Stimulated activated naive B cell treated with anti-CD40 and anti-IgM and Interleukin-4, amounts not matched to agents 10 μg/mL and 1 μg/mL and 100 μg/mL, for 72 hours (primary cell): Measurements from ENCODE around the gene SP6.

Source experiments
- ATAC-seq, 2 donors: fragments of 150-1000 bp; cut with Tn5 transposase; replicated peaks; 2 replicates each; pipeline ENCODE4 v1.10.0; 2021; ENCODE audit warnings: moderate library complexity in 1 of 2
- DNase-seq: peaks from one replicate; pipeline ENCODE4 v3.0.0; 2021
- H3K27ac Mint-ChIP-seq: one replicate; pipeline ENCODE4 v1.8.0; 2022; ENCODE audit warnings: mild to moderate bottlenecking, mixed read lengths
- H3K27me3 Mint-ChIP-seq, 2 donors: one replicate each; pipeline ENCODE4 v1.8.0; 2022; ENCODE audit warnings: mixed read lengths in 2 of 2
- H3K36me3 Mint-ChIP-seq, 2 donors: one replicate each; pipeline ENCODE4 v1.8.0; 2022; ENCODE audit warnings: mixed read lengths in 2 of 2, mild to moderate bottlenecking in 1 of 2
- H3K4me1 Mint-ChIP-seq, 2 donors: one replicate each; pipeline ENCODE4 v1.8.0; 2022; ENCODE audit warnings: mixed read lengths in 2 of 2, mild to moderate bottlenecking in 1 of 2
- H3K4me3 Mint-ChIP-seq, 2 donors: one replicate each; pipeline ENCODE4 v1.8.0; 2022; ENCODE audit warnings: mild to moderate bottlenecking in 2 of 2, mixed read lengths in 2 of 2, moderate library complexity in 1 of 2
- H3K9me3 Mint-ChIP-seq, 2 donors: one replicate each; pipeline ENCODE4 v1.8.0; 2022; ENCODE audit warnings: mixed read lengths in 2 of 2, mild to moderate bottlenecking in 1 of 2

SP6 gene

DNA sequence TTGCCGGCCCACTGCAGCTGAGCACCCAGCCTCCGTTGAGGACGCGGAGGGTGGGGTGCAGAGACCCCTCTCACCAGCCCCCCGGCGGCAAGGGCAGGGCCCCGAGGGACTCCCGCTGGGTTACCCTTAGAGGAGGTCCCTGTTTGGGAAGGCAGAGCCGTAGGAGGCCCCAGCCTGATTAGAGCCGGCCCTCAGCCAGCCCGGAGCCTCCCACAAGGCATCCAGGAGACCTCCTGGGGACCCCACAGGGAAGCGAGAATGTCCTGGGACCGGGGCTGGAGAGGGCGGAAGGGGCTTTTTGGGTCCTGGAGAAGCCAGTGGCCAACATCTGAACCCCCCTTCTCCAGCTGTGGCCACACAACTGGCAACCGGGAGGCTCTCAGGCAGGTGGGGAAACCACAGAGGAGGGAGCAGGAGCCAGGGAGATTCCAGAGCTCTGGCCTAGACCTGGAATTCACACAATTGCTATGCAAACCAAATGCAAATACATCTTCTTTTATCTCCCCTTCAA is 21.7 kb upstream of the SP6 start:
- no peak overlapping the region for H3K4me3 Mint-ChIP-seq
- ATAC-seq (no peak), DNase-seq (no peak)
- no peaks in the 10 kb centered on the region for H3K36me3 Mint-ChIP-seq
- H3K9me3 Mint-ChIP-seq = no peaks in the 10 kb centered on the region
- H3K4me1 Mint-ChIP-seq = peaks cover 3 to 20% of the 10 kb centered on the region in 2 donors
- H3K27me3 Mint-ChIP-seq = peaks cover 55 to 72% of the 10 kb centered on the region in 2 donors
- no peak overlapping the region for H3K27ac Mint-ChIP-seq

DNA sequence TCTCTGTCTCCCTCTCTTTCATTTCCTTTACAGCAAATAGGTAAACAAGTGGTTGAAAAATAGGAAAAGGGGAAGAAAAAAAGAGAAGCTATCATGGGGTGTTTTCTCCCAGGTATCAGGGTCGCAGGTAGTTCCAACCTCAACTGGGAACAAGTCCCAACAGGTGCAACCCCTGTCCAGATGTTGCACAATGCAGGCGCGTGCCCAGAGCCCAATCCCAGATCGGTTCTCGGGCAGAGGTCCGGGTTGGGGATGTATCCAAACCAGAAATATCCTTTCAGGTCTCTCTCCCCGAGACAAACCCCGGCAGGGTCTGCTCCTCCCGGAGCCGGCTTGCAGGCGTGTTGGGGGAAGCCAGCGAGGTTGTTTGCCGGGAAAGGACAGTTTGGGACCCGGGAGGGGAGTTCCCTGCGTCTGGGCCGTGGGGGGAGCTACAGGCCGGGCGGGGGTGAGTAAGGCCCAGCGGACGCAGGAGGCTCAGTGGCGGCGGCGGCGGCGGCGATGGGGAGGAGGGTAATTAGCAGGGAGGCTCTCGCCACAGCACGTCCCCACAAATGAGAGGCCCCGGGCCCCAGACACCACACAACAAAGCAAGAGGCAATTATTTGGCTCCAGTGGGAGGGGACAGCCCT is 21.2 kb upstream of the SP6 start:
- H3K9me3 Mint-ChIP-seq = no peaks in the 10 kb centered on the region
- peaks cover 52 to 68% of the 10 kb centered on the region in 2 donors for H3K27me3 Mint-ChIP-seq
- no peak overlapping the region for H3K4me3 Mint-ChIP-seq
- H3K27ac Mint-ChIP-seq = no peak overlapping the region
- no peaks in the 10 kb centered on the region for H3K36me3 Mint-ChIP-seq
- no peak for DNase-seq
- peak; percentile 23 to 29 for ATAC-seq
- peaks cover 3 to 20% of the 10 kb centered on the region in 2 donors for H3K4me1 Mint-ChIP-seq

DNA sequence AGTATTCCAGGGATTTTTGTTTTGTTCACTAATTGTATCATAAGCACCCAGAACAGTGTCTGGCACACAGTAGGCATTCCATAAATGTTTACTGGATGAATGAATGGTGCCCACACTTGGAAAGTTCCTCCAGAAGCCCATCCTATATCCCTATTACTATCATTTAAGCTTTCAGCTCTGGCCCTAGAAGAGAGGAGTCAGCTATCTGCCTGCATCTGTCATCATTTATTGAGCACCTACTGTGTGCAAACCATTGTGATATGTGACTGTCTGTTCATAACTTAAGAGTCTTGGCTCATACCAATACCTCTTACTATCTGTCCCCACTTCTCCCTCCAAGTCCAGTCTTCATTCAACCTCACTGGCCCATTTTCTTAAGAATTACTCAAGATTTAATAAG is 20.1 kb upstream of the SP6 start:
- peaks cover 60 to 75% of the 10 kb centered on the region in 2 donors for H3K27me3 Mint-ChIP-seq
- DNase-seq (no peak), ATAC-seq (no peak)
- H3K4me3 Mint-ChIP-seq = no peak overlapping the region
- H3K4me1 Mint-ChIP-seq = peaks cover 3 to 20% of the 10 kb centered on the region in 2 donors
- H3K9me3 Mint-ChIP-seq = no peaks in the 10 kb centered on the region
- no peaks in the 10 kb centered on the region for H3K36me3 Mint-ChIP-seq
- no peak overlapping the region for H3K27ac Mint-ChIP-seq

DNA sequence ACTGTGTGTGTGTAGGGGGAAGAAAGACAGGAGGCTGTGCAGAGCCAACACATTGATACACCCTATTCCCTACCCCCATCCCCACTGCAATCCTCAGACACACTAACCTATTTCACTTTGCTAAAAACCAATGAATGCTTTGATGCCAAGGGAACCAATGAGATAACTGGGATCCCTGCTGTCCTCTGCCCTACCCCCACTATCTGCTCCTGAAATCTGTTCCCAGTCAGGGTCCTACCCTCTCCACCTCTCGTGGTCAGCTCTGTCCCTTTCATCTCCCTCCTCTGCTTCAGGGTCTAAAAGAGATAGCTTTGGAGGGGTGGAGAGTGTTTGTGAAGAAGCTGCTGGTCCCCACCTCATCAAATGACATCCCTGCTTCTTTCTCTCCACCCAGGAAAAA is 19.1 kb upstream of the SP6 start:
- Mint-ChIP-seq H3K36me3 (no peaks in the 10 kb centered on the region), H3K27me3 (peaks cover 56 to 71% of the 10 kb centered on the region in 2 donors), H3K4me3 (no peak overlapping the region), H3K27ac (no peak overlapping the region), H3K9me3 (no peaks in the 10 kb centered on the region), H3K4me1 (peaks cover 3 to 20% of the 10 kb centered on the region in 2 donors)
- ATAC-seq (no peak), DNase-seq (no peak)

DNA sequence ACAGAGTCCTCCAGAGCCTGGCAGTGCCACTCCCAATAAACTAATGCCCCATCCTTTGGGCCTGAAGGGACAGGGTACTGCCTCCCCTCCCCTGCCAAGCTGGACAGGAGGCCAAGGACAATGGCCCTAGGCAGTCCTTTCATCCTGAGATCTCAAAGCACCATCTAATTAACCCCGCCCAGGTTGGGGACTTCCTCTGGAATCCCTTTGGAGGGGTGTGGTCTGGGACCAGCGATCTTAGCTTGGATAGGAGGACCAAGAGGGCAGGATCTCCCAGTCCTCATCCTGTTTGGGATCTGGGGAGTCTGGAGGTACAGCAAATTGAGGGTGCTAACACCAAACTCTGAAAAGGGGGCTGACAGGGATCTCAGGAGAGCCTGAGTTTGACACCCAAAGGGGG is 18.2 kb upstream of the SP6 start:
- no peak overlapping the region for H3K27ac Mint-ChIP-seq
- no peak for DNase-seq
- peaks cover 48 to 65% of the 10 kb centered on the region in 2 donors for H3K27me3 Mint-ChIP-seq
- peaks cover 4 to 18% of the 10 kb centered on the region in 2 donors for H3K4me1 Mint-ChIP-seq
- H3K36me3 Mint-ChIP-seq = peaks cover 0 to under 1% of the 10 kb centered on the region in 2 donors
- no peaks in the 10 kb centered on the region for H3K9me3 Mint-ChIP-seq
- no peak for ATAC-seq
- no peak overlapping the region for H3K4me3 Mint-ChIP-seq

DNA sequence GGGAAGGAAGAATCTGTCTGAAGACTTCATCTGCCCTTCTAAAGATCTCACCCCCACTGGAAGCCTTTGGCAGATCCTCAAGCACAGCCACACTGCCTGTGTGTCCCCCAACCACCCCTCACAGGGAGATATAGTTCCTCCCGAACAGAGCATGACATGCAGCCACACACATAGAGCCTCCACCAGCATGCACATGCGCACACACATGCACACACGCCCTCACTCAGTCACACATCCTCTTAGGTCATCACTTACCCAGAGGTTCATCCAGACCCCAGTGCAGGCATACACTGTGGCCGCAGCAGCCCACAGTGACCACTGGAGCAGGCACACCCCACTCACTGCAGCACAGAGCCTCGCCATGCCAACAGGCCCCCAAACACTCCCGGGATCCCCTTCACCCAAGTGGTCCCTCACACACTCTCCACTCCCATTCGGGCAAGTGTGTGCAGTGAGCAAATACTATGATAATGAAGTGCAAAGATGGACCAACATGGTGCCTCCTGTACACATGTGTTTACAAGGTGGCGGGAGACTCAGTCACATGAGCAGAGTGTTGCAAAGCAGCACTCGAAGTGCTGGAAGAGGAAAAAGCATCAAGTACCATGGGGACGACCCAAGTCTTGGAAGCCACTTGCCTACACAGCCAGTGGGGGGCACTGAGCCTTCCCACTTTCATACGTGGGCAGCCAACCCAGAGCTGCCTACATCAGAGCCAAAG is 17.0 kb upstream of the SP6 start:
- H3K27ac Mint-ChIP-seq = no peak overlapping the region
- peaks cover 4 to 14% of the 10 kb centered on the region in 2 donors for H3K4me1 Mint-ChIP-seq
- peaks cover 44 to 53% of the 10 kb centered on the region in 2 donors for H3K27me3 Mint-ChIP-seq
- H3K9me3 Mint-ChIP-seq = peaks cover 0 to 2% of the 10 kb centered on the region in 2 donors
- H3K36me3 Mint-ChIP-seq = peaks cover 0 to 1% of the 10 kb centered on the region in 2 donors
- no peak for DNase-seq
- no peak overlapping the region for H3K4me3 Mint-ChIP-seq
- no peak for ATAC-seq

DNA sequence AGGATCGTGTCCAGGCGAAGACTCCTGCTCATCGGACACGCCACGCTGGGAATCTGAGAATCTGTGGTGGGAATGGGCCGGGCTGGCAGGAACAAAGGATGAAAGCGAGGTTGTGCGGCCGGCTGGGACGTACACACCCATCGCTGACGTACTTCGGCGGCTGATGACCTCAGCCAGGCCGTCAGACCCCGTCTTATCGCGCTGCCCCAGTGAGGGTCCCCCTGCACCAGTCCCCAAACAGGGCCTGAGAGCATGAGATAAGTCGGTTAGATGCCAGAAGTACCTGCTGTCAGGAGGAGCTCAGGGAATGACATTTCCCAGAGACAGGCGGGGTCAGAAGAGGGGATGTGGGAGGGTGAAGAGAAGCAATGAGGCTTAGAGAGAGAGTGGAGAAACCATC is 16.0 kb upstream of the SP6 start:
- ATAC-seq (no peak), DNase-seq (no peak)
- Mint-ChIP-seq H3K4me3 (no peak overlapping the region), H3K27me3 (peaks cover 39 to 43% of the 10 kb centered on the region in 2 donors), H3K27ac (no peak overlapping the region), H3K36me3 (peaks cover 0 to 1% of the 10 kb centered on the region in 2 donors), H3K9me3 (peaks cover 0 to 2% of the 10 kb centered on the region in 2 donors), H3K4me1 (peaks cover 3 to 4% of the 10 kb centered on the region in 2 donors)

DNA sequence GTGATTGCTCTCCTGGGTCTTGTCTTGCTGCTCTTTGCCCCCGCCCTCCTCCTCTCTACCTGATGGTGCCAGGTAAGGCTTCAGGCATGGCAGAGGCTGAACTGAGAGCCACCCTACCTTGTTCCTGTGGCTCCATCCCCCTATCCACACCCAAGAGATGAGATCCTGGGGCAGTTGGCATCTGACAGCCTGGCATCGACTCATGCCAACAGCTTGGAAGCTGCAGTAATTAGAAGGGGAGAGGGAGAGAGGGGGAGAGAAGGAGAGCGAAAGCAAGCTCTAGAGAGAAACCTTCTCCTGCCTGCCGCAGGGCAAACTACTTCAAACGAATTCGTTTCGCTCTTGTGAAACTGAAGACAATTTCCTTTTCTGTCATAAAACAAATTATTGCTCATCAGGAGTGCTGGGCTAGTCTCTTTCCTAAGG is 13.8 kb upstream of the SP6 start:
- DNase-seq (no peak), ATAC-seq (no peak)
- H3K27ac Mint-ChIP-seq = no peak overlapping the region
- peaks cover 33 to 35% of the 10 kb centered on the region in 2 donors for H3K27me3 Mint-ChIP-seq
- H3K4me1 Mint-ChIP-seq = peaks cover 0 to 1% of the 10 kb centered on the region in 2 donors
- no peak overlapping the region for H3K4me3 Mint-ChIP-seq
- peaks cover 0 to 1% of the 10 kb centered on the region in 2 donors for H3K36me3 Mint-ChIP-seq
- peaks cover 0 to 2% of the 10 kb centered on the region in 2 donors for H3K9me3 Mint-ChIP-seq

DNA sequence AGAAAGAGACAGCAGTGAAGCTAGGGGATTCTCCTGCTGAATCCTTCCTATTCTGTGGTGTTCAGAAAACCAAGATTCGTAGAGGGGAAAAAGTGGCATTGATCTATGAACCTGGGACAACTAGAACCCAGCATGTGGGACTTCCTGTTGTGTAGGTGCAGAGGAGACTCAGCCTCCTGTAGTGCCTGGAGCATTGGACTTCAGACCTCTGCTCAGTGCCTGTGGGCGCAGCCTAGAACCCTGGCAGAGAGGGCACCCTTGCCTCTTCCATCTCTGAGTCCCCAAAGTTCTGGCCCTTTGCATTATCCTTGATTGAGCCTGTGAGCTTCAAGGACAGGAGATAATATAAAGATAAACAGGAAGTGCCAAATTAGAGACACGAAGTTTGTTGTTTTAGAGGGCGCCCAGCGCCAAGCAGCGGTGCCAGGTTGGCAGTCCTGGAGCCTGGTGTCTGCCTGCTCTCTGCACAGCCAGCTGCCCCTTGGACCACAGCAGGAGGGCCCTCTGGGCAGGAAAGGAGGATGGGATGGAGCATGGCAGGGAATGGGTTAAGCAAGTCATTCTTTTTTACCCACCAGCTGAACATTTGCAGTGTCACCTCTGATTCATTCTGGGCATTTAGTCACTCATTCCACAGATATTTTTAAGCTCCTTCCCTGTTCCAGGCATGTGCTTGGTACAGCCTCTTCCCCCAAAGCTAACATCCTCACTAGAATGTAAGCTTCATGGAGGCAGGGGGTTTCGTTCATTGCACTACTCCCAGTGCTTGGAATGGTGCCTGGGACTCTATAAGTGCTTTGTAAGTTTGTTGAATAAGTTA is 11.9 kb upstream of the SP6 start:
- peaks cover 0 to 1% of the 10 kb centered on the region in 2 donors for H3K36me3 Mint-ChIP-seq
- ATAC-seq (no peak), DNase-seq (no peak)
- peaks cover 36 to 41% of the 10 kb centered on the region in 2 donors for H3K27me3 Mint-ChIP-seq
- H3K27ac Mint-ChIP-seq = no peak overlapping the region
- H3K9me3 Mint-ChIP-seq = peaks cover 0 to 2% of the 10 kb centered on the region in 2 donors
- peaks cover 0 to 1% of the 10 kb centered on the region in 2 donors for H3K4me1 Mint-ChIP-seq
- H3K4me3 Mint-ChIP-seq = no peak overlapping the region

DNA sequence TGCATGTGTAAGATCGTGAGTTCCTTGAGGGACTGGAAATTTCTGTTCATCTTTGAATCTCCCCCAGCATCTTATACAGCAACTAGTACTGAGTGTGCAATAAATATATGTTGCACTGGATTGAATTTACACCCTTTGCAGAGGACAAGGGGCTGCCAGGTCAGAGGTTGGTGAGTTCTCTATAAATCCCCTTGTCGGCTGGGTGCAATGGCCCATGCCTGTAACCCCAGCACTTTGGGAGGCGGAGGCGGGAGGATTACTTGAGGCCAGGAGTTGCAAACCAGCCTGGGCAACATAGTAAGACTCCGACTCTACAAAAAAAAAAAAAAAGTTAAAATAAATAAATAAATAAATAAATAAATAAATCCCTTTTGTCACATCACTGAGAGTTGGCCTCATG is 9.4 kb upstream of the SP6 start:
- Mint-ChIP-seq H3K9me3 (peaks cover 0 to 2% of the 10 kb centered on the region in 2 donors), H3K36me3 (peaks cover 0 to 1% of the 10 kb centered on the region in 2 donors), H3K4me3 (no peak overlapping the region), H3K27ac (no peak overlapping the region), H3K4me1 (peaks cover 0 to 1% of the 10 kb centered on the region in 2 donors), H3K27me3 (peaks cover 40 to 45% of the 10 kb centered on the region in 2 donors)
- ATAC-seq (no peak), DNase-seq (no peak)

DNA sequence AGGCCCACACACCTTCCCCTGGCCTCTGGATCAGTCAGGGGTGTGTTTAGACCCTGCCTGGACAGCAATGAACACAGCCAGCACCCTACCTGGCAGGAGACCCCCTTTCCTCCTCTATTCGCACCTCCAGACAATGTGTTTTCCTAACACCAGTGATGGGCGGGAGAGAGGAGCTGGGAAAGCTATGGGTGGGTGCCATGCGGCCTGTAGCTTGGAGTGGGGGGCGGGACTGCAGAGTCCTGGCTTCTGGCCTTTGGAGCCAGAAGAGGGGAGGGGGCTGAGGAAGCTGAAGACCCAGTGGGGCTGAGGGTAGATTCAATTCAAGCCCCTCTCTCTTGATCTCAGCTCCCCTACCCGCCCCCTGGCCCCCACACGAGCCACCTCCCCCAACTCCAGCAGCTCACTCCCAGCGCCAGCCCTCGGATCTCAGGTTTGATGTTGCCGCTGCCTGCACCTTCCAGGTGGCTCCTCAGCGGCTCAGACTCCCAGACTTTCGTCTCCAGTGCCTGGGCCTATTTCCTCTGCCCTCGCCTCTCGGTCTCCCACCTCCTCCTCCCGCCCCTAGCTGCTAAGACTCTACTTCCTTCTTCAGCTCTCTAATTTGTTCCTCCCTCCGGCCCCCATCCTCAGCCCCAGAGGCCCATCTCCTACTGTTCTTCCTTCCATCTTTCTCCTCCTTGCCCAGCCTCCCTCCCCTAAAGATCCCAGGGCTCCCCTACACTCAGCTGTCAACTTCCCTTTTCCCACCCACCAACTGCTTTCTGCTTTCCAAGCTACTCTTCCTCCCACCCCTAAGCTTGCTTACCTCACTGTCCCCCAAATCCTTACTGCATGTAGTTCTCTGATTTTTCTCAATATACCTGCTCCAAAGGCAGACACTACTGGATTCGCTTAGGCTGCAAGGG is 6.8 kb upstream of the SP6 start:
- DNase-seq (no peak), ATAC-seq (no peak)
- no peak overlapping the region for H3K27ac Mint-ChIP-seq
- no peaks in the 10 kb centered on the region for H3K36me3 Mint-ChIP-seq
- H3K4me1 Mint-ChIP-seq = peaks cover 0 to 1% of the 10 kb centered on the region in 2 donors
- H3K9me3 Mint-ChIP-seq = no peaks in the 10 kb centered on the region
- peaks cover 62 to 64% of the 10 kb centered on the region in 2 donors for H3K27me3 Mint-ChIP-seq
- no peak overlapping the region for H3K4me3 Mint-ChIP-seq

DNA sequence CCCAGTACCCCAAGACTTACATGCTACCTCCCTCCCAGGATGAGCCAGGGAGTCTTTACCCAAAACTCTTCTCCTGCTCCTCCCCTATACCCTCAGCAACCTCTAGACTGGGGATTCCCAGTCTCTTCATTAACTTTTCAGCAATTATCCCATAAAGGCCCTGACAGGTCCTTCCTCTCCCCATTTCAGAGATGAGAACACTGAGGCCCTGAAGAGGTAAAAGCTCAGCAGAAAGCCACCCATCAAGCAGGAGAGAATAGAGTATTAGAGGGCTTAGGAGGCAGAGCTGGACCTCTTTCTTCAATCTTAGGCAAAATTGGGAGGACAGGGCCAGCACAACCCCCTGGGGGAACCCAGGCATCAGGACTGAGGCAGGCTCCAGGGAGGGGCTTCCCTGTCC is 5.9 kb upstream of the SP6 start:
- peaks cover 71 to 72% of the 10 kb centered on the region in 2 donors for H3K27me3 Mint-ChIP-seq
- no peak overlapping the region for H3K4me3 Mint-ChIP-seq
- ATAC-seq (no peak), DNase-seq (no peak)
- peaks cover 8 to 9% of the 10 kb centered on the region in 2 donors for H3K4me1 Mint-ChIP-seq
- no peaks in the 10 kb centered on the region for H3K36me3 Mint-ChIP-seq
- H3K9me3 Mint-ChIP-seq = no peaks in the 10 kb centered on the region
- no peak overlapping the region for H3K27ac Mint-ChIP-seq

DNA sequence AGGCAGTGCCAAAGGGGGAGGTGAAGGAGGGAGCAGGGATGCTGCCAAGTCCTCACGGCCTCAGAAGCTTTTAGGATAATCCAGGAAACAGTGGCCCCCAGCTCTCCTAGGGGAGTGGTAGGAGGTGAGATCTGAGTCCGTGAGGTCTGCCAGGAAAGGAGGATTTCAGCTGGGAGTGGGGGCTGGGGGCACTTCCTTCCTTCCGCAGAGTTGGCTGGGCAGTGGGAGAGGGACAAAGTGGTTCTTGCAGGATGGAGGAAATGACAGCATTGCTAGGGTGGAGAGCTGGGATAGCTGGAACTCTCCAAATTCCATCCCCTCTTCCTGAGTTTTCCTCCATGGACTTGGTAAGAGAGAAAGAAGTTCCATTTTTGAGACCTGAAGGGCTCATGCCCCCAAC is 4.8 kb upstream of the SP6 start:
- Mint-ChIP-seq H3K36me3 (no peaks in the 10 kb centered on the region), H3K27me3 (peaks cover 77 to 78% of the 10 kb centered on the region in 2 donors), H3K4me3 (no peak overlapping the region), H3K4me1 (peaks cover 12 to 13% of the 10 kb centered on the region in 2 donors), H3K27ac (no peak overlapping the region), H3K9me3 (no peaks in the 10 kb centered on the region)
- no peak for DNase-seq
- ATAC-seq = no peak
